Non-pigmented ciliary epithelial cell (primary cell): Measurements from ENCODE around the gene INSC.
A peak's percentile ranks its signal among the peaks of the same experiment; 100 is the strongest.

Experiments used
- DNase-seq: peaks from one replicate; pipeline ENCODE4 v3.0.0-alpha.2; 2010; ENCODE audit warnings: low read depth

The INSC gene

GRCh38 chr11:15108592-15109130, 6.1 kb upstream of the INSC start:
- no peak for DNase-seq

- DNase-seq: no peak
Measured at GRCh38 chr11:15109602-15110001, 5.1 kb upstream of the INSC start.

DNA sequence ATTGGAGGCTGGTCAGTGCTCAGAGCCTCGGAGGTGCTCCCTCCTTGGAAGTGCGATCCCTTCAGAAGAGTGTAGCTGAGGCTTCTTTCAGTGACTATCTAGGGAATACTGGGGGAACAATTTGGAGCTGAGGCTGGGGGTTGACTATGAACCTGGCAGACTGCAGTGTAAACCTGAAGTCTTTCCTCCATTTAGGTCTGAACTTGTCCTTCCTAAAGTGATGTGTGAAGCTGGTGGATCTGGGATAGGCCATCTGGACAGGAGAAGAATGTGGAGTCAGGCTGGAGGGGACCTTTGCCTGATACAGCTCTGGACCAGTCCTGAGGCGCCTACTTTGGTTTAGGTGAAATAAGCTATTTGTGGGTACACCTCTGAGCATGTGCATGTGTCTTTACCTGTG, 3.5 kb upstream of the INSC start:
- DNase-seq: no peak

- DNase-seq: no peak
Measured at GRCh38 chr11:15112131-15112541, 2.6 kb upstream of the INSC start.

- DNase-seq: no peak
Measured at GRCh38 chr11:15113381-15113780, 1.3 kb upstream of the INSC start.

GRCh38 chr11:15115686-15116085, 963 bp downstream of the INSC start:
- DNase-seq: no peak

GRCh38 chr11:15117751-15118150, 3.0 kb downstream of the INSC start:
- no peak for DNase-seq

GRCh38 chr11:15118431-15118830, 3.7 kb downstream of the INSC start:
- DNase-seq: no peak

DNA sequence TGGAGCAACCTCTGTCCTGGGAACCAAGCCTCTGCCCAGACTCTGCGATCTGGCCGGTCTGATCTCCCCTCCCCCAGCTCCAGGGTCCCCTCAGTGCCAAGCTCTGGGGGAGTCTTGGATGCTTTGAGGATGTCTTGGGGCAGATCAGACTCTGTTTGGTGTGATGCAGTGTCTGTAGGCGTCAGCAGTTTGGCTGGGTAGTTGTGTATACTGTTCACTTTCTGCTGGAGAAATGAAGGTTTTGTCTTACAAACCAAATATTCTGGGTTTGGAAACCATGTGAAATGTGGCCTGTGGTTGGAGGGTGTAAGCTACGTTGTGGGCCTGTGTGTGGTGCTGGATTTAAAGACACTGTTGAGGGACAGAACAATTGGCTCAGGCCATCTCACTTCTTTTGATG, 4.6 kb downstream of the INSC start:
- no peak for DNase-seq

- no peak for DNase-seq
Measured at GRCh38 chr11:15119826-15120225, 5.1 kb downstream of the INSC start.

- DNase-seq: peak; percentile 83
Measured at GRCh38 chr11:15123849-15124248, 9.1 kb downstream of the INSC start.

GRCh38 chr11:15124528-15124927, 9.8 kb downstream of the INSC start:
- DNase-seq: no peak

- DNase-seq: peak; percentile 72
Measured at GRCh38 chr11:15127341-15127740, 12.6 kb downstream of the INSC start.

- DNase-seq: no peak
Measured at GRCh38 chr11:15128621-15129020, 13.9 kb downstream of the INSC start.

- DNase-seq: no peak
Measured at GRCh38 chr11:15136166-15136565, 21.4 kb downstream of the INSC start.

- no peak for DNase-seq
Measured at GRCh38 chr11:15139096-15139770, 24.5 kb downstream of the INSC start.

DNA sequence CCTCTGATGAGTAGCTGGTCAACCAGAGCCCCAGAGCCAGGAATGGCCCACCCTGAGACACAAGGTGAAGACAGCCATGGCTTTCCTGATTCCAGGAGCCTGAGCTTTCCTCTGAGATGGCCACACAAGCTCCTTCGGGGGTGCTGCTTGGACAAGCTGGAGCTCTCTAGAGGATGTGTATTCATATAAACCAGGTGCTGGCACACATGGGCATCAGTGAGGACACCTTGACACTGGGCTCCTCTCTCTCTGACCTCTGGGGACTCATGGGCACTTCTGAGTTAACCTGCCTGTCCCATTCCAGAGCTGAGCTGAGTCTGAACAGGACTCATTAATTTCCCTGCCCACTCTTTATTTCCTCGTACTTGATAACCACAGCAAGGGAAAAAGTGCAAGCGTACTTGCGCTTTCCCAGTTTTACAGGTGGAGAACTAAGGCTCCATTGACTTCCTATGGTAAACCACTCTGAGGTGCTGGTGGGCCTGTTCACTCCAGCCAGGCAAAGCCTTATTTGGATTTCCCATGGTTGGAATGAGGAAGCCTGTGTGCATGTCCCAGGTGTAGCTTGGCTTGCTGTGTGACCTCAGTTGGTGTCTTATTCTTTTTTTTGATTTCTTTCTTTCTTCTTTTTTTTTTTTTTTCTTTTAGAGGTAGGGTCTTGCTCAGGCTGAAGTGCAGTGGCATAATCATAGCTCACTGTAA, 25.4 kb downstream of the INSC start:
- DNase-seq: no peak

GRCh38 chr11:15141381-15141780, 26.7 kb downstream of the INSC start:
- DNase-seq: no peak

DNA sequence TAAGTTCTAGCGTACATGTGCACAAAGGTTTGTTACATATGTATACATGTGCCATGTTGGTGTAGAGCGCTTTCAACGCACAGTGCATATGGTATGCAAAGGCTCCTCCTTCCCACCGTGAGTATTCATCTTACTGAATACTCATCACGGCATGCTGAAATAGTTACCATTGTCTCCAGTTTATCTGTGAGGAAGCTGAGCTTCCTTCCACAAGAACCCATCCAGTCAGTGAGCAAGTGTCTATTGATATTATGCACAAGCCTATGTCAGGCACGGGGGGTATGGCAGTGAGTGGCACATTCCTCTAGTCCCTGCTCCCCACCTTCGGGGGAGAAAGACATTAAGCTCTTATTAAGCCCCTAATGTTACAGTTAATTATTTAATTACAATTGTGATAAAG, 28.1 kb downstream of the INSC start:
- no peak for DNase-seq

DNA sequence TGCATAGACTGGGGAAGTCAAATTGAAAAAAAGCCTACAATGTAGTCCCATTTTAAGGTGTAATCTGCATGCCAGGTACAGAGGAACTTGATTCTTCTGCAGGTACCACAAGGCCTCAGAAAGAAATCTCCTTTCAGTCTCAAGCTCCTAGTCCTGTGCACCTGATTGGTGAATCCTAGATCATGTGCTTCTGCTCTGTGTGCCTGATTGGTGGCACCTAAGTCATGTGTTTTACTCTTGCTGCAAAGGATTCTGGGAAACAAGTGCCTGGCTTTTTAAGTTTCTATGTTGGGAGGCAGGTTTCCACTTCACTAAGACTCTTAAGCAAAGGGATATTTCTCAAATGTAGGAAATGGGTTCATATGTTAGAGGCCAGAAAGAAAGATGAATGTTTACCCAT, 29.1 kb downstream of the INSC start:
- no peak for DNase-seq

GRCh38 chr11:15144347-15144746, 29.6 kb downstream of the INSC start:
- DNase-seq: no peak

DNA sequence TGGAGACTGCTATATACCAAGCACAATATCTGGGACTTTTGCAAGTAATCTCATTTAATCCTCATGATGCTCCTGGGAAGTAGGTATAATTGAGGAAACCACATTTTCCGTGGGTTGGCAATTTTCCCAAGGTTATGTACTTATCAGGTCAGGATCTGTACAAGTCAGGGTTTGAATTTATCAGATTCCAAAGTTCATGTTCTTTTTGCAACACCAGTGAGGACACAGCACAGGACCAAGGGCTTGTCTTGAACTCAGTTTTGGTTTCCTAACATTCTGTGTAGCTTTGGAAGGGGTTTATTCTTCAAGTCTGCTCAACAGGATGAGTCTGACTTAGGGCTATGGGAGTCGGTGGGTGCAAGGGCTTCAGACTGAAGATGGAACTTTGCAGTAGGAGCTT, 30.4 kb downstream of the INSC start:
- no peak for DNase-seq

DNA sequence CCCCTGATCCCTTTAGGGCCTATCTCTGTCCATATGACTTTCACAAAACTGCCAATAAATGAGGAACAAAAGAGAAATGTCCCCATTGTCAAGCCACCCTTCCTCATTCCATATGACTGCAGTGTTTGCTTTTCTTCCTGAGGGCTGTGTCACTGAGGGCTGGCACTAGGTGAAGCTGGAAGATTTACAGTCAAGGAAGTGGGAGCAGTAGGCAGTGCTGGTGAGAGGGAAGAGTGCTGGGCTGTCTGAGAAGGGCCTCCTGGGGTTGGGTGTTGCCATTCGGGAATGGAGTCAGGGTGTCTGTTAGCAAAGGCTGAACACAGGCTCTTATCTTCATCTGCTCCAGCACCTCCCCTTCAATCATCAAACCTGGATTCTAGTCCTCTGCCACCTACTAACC, 30.9 kb downstream of the INSC start:
- DNase-seq: no peak
